Measurements from ENCODE around the gene OR2L8.

Gene OR2L8

GRCh38 chr1:247998811-247999210 is 50.2 kb downstream of the OR2L8 start:
- no peak for DNase-seq
